H9 (cell line): ENCODE measurements around the gene TICRR. TPM values are rescaled to one million over a fixed set of nuclear protein-coding genes. Genes with fewer than 3 reads are reported as not detected.

ENCODE experiments used
- DNase-seq: peaks from one replicate; pipeline ENCODE4 v3.0.0-alpha.2; 2017
- H2AFZ ChIP-seq: one replicate; pipeline ENCODE4 v1.6.1; 2013; ENCODE audit warnings: mild to moderate bottlenecking, low read length, control low read depth, moderate library complexity
- H2AK5ac ChIP-seq: 2 replicates; pipeline ENCODE4 v1.6.1; 2013; ENCODE audit warnings: low read length, control low read depth, mixed read lengths; ENCODE audit not compliant: insufficient read length
- H2BK120ac ChIP-seq: one replicate; pipeline ENCODE4 v1.6.1; 2013; ENCODE audit warnings: low read depth, mild to moderate bottlenecking, low read length, control low read depth, inconsistent platforms; ENCODE audit not compliant: poor library complexity, severe bottlenecking
- H2BK12ac ChIP-seq: 2 replicates; pipeline ENCODE4 v1.6.1; 2013; ENCODE audit warnings: low read length, control low read depth, mixed read lengths, low read depth; ENCODE audit not compliant: insufficient read length
- H2BK15ac ChIP-seq: 2 replicates; pipeline ENCODE4 v1.6.1; 2013; ENCODE audit warnings: low read depth, low read length, control low read depth
- H2BK20ac ChIP-seq: one replicate; pipeline ENCODE4 v1.6.1; 2013; ENCODE audit warnings: low read depth, mild to moderate bottlenecking, low read length, control low read depth, inconsistent platforms; ENCODE audit not compliant: poor library complexity, severe bottlenecking
- H2BK5ac ChIP-seq: 2 replicates; pipeline ENCODE4 v1.6.1; 2013; ENCODE audit warnings: low read length, control low read depth, mixed read lengths; ENCODE audit not compliant: insufficient read length
- H3K14ac ChIP-seq: 2 replicates; pipeline ENCODE4 v1.6.1; 2013; ENCODE audit warnings: low read length, control low read depth; ENCODE audit not compliant: insufficient read depth
- H3K18ac ChIP-seq: 2 replicates; pipeline ENCODE4 v1.6.1; 2013; ENCODE audit warnings: low read depth, mild to moderate bottlenecking, mixed read lengths, low read length, control low read depth; ENCODE audit not compliant: insufficient read length
- H3K23ac ChIP-seq: 2 replicates; pipeline ENCODE4 v1.6.1; 2013; ENCODE audit warnings: low read length, control low read depth, mixed read lengths, low read depth; ENCODE audit not compliant: insufficient read length
- H3K23me2 ChIP-seq: 2 replicates; pipeline ENCODE4 v1.6.1; 2013; ENCODE audit warnings: low read depth, mild to moderate bottlenecking, mixed read lengths, low read length, control low read depth; ENCODE audit not compliant: insufficient read length, poor library complexity, severe bottlenecking
- H3K27ac ChIP-seq: 2 replicates; pipeline ENCODE4 v1.5.1; 2013; ENCODE audit warnings: low read length, control low read depth, mixed read lengths, low read depth; ENCODE audit not compliant: insufficient read length
- H3K27me3 ChIP-seq: 2 replicates; pipeline ENCODE4 v1.6.1; 2013; ENCODE audit warnings: low read length, control low read depth, inconsistent platforms; ENCODE audit not compliant: insufficient read depth
- H3K4ac ChIP-seq: 2 replicates; pipeline ENCODE4 v1.6.1; 2013; ENCODE audit warnings: low read depth, mild to moderate bottlenecking, control low read depth, inconsistent platforms, low read length, moderate library complexity
- H3K4me1 ChIP-seq: 2 replicates; pipeline ENCODE4 v1.6.1; 2013; ENCODE audit warnings: low read length, control low read depth, inconsistent platforms; ENCODE audit not compliant: insufficient read depth
- H3K4me2 ChIP-seq: 2 replicates; pipeline ENCODE4 v1.6.1; 2013; ENCODE audit warnings: low read length, control low read depth, mixed read lengths; ENCODE audit not compliant: insufficient read length, insufficient read depth
- H3K56ac ChIP-seq: 2 replicates; pipeline ENCODE4 v1.6.1; 2013; ENCODE audit warnings: low read depth, mild to moderate bottlenecking, mixed read lengths, low read length, control low read depth; ENCODE audit not compliant: insufficient read length
- H3K79me1 ChIP-seq: 2 replicates; pipeline ENCODE4 v1.6.1; 2013; ENCODE audit warnings: low read depth, mild to moderate bottlenecking, moderate library complexity, low read length, control low read depth, inconsistent platforms; ENCODE audit not compliant: insufficient read depth, poor library complexity, severe bottlenecking
- H3K79me2 ChIP-seq: 2 replicates; pipeline ENCODE4 v1.6.1; 2013; ENCODE audit warnings: low read length, control low read depth, inconsistent platforms; ENCODE audit not compliant: insufficient read depth
- H3K9ac ChIP-seq: 2 replicates; pipeline ENCODE4 v1.6.1; 2013; ENCODE audit warnings: low read length, control low read depth, mixed read lengths; ENCODE audit not compliant: insufficient read length; ENCODE audit errors: extremely low read depth
- H3K9me3 ChIP-seq: one replicate; pipeline ENCODE4 v1.6.1; 2013; ENCODE audit warnings: low read depth, low read length, inconsistent platforms; ENCODE audit not compliant: control insufficient read depth
- H3T11ph ChIP-seq: one replicate; pipeline ENCODE4 v1.6.1; 2013; ENCODE audit warnings: mild to moderate bottlenecking, low read length, control low read depth, inconsistent platforms
- H4K20me1 ChIP-seq: one replicate; pipeline ENCODE4 v1.6.1; 2013; ENCODE audit not compliant: control insufficient read depth, insufficient read length, insufficient read depth
- H4K5ac ChIP-seq: 2 replicates; pipeline ENCODE4 v1.6.1; 2013; ENCODE audit warnings: low read depth, mild to moderate bottlenecking, mixed read lengths, low read length, control low read depth; ENCODE audit not compliant: insufficient read length
- H4K8ac ChIP-seq: replicated peaks from 2 replicates; pipeline ENCODE4 v1.6.1; 2013; ENCODE audit warnings: low read length, control low read depth, mixed read lengths, low read depth; ENCODE audit not compliant: insufficient read length
- H4K91ac ChIP-seq: 2 replicates; pipeline ENCODE4 v1.6.1; 2013; ENCODE audit warnings: low read depth, mild to moderate bottlenecking, moderate library complexity, mixed read lengths, low read length, control low read depth; ENCODE audit not compliant: insufficient read length
- H3K27ac Mint-ChIP-seq, 3 experiments: 2 replicates in 2 of 3; 3 replicates in 1 of 3; pipeline ENCODE4 v1.8.0; 2020 to 2021; ENCODE audit warnings: mixed read lengths in 3 of 3, mild to moderate bottlenecking in 1 of 3, moderate library complexity in 1 of 3
- H3K27me3 Mint-ChIP-seq: 2 replicates; pipeline ENCODE4 v1.8.0; 2021; ENCODE audit warnings: low read depth, mild to moderate bottlenecking, moderate library complexity, mixed read lengths
- H3K36me3 Mint-ChIP-seq, 3 experiments: 2 replicates in 2 of 3; 3 replicates in 1 of 3; pipeline ENCODE4 v1.8.0; 2020 to 2021; ENCODE audit warnings: low read depth in 3 of 3, mixed read lengths in 3 of 3; ENCODE audit not compliant: insufficient read depth in 1 of 3
- H3K4me1 Mint-ChIP-seq, 2 experiments: 2 replicates each; pipeline ENCODE4 v1.8.0; 2020; ENCODE audit warnings: mixed read lengths in 2 of 2
- H3K4me3 Mint-ChIP-seq, 2 experiments: 2 replicates in 1 of 2; 3 replicates in 1 of 2; pipeline ENCODE4 v1.8.0; 2020 to 2021; ENCODE audit warnings: mild to moderate bottlenecking in 2 of 2, mixed read lengths in 2 of 2, moderate library complexity in 1 of 2
- H3K9me3 Mint-ChIP-seq, 2 experiments: 2 replicates in 1 of 2; 3 replicates in 1 of 2; pipeline ENCODE4 v1.8.0; 2020; ENCODE audit warnings: mild to moderate bottlenecking in 2 of 2, mixed read lengths in 2 of 2, moderate library complexity in 1 of 2
- CTCF ChIP-seq: fragments of 200-600 bp; sonication (generic); conservative IDR thresholded peaks from 3 replicates; pipeline ENCODE4 v1.8.0; 2021; ENCODE audit warnings: antibody characterized with exemption, mild to moderate bottlenecking
- WGBS: extraction: QIAGEN DNeasy Blood & Tissue Kit; methylation state at CpG from one replicate; pipeline ENCODE4 v1.1.7; 2013; ENCODE audit warnings: missing lambda C conversion rate, low lambda C conversion rate, mixed read lengths; ENCODE audit not compliant: insufficient read length; ENCODE audit errors: extremely low coverage; 5-methylcytosine and 5-hydroxymethylcytosine counted together
- total RNA-seq: library from RNA; stranded (reverse); gene quantifications from 2 replicates; pipeline ENCODE4 v1.2.1, GENCODE V29; 2021

TICRR gene
- total RNA-seq, 1 experiment from 2014 or later = 26.0 TPM

GRCh38 chr15:89656116-89656815 is 81.0 kb downstream of the TICRR start:
- H4K8ac ChIP-seq = no peak overlapping the region
- no CpG with 5 or more reads among the region's 7 CpGs for WGBS
- no peak overlapping the region for H2AFZ ChIP-seq
- H3K56ac ChIP-seq = no peak overlapping the region
- Mint-ChIP-seq H3K4me3 (peak overlapping the region; percentile 88 to 95), H3K4me1 (peaks cover 6 to 12% of the 10 kb centered on the region in 2 experiments), H3K27me3 (peaks cover 36% of the 10 kb centered on the region), H3K27ac (no peak overlapping the region), H3K36me3 (peaks cover 7 to 17% (median 14%) of the 10 kb centered on the region in 3 experiments), H3K9me3 (no peaks in the 10 kb centered on the region)
- H2AK5ac ChIP-seq = no peak overlapping the region
- no peak overlapping the region for H2BK5ac ChIP-seq
- H2BK20ac ChIP-seq = no peak overlapping the region
- no peak for TF ChIP-seq CTCF
- H4K5ac ChIP-seq = no peak overlapping the region
- no peak for DNase-seq
- no peak overlapping the region for H2BK15ac ChIP-seq
- H3K4me2 ChIP-seq = no peak overlapping the region
- no peaks in the 10 kb centered on the region for H3K79me1 ChIP-seq
- H3K9me3 ChIP-seq = no peaks in the 10 kb centered on the region
- no peak overlapping the region for H2BK120ac ChIP-seq
- H3K18ac ChIP-seq = no peak overlapping the region
- H4K20me1 ChIP-seq = no peaks in the 10 kb centered on the region
- H3K27me3 ChIP-seq = no peaks in the 10 kb centered on the region; the same call in 1 of the 2 replicates
- H3T11ph ChIP-seq = no peak overlapping the region
- no peak overlapping the region for H3K27ac ChIP-seq
- no peaks in the 10 kb centered on the region for H3K4me1 ChIP-seq
- peaks cover 6% of the 10 kb centered on the region for H3K23me2 ChIP-seq
- no peak overlapping the region for H2BK12ac ChIP-seq
- no peak overlapping the region for H4K91ac ChIP-seq
- no peak overlapping the region for H3K14ac ChIP-seq
- H3K23ac ChIP-seq = no peak overlapping the region
- no peak overlapping the region for H3K4ac ChIP-seq
- no peak overlapping the region for H3K9ac ChIP-seq
- no peaks in the 10 kb centered on the region; the same call in 1 of the 2 replicates for H3K79me2 ChIP-seq
